Keratinocyte (primary cell): Measurements from ENCODE around the gene TPH1. TPM values are rescaled to one million over a fixed set of nuclear protein-coding genes. Genes with fewer than 3 reads are reported as not detected.

Source experiments
- DNase-seq: peaks from one replicate; pipeline ENCODE4 v3.0.0-alpha.2; 2011; ENCODE audit warnings: low read depth, missing footprints, low spot score
- FAIRE-seq: peaks from 2 replicates; lab custom pipeline; 2011; peaks lifted over from hg19 to GRCh38; lab: Jason Lieb, UNC
- H2AFZ ChIP-seq: 2 replicates; pipeline ENCODE4 v1.6.0; 2012; ENCODE audit warnings: low read length, control low read depth, inconsistent platforms; ENCODE audit not compliant: control insufficient read depth
- H3K27ac ChIP-seq: 2 replicates; pipeline ENCODE4 v1.5.1; 2011; ENCODE audit warnings: low read length; ENCODE audit not compliant: control insufficient read depth, insufficient read depth
- H3K27me3 ChIP-seq: 3 replicates; pipeline ENCODE4 v1.6.0; 2011; ENCODE audit warnings: low read length; ENCODE audit not compliant: control insufficient read depth, insufficient read depth; ENCODE audit errors: extremely low read depth
- H3K36me3 ChIP-seq, 2 experiments: 2 replicates in 1 of 2; 3 replicates in 1 of 2; pipeline ENCODE4 v1.5.1; 2011; ENCODE audit warnings: low read length in 2 of 2, mild to moderate bottlenecking in 1 of 2; ENCODE audit not compliant: control insufficient read depth in 2 of 2, insufficient read depth in 2 of 2; ENCODE audit errors: extremely low read depth in 1 of 2
- H3K4me1 ChIP-seq: 3 replicates; pipeline ENCODE4 v1.5.1; 2011; ENCODE audit warnings: low read length; ENCODE audit not compliant: control insufficient read depth, insufficient read depth; ENCODE audit errors: extremely low read depth
- H3K4me2 ChIP-seq: 3 replicates; pipeline ENCODE4 v1.6.0; 2011; ENCODE audit warnings: low read depth, low read length; ENCODE audit not compliant: control insufficient read depth, insufficient read depth; ENCODE audit errors: extremely low read depth
- H3K4me3 ChIP-seq, 3 experiments: fragments of 200-600 bp in 1 of 3; sonication (generic) in 1 of 3; 2 replicates in 2 of 3; 3 replicates in 1 of 3; pipeline ENCODE4 v1.5.1; 2011 to 2016; ENCODE audit warnings: low read length in 3 of 3, mild to moderate bottlenecking in 3 of 3, control low read depth in 2 of 3, inconsistent platforms in 1 of 3, low read depth in 1 of 3, mixed read lengths in 1 of 3, mixed run types in 1 of 3, moderate library complexity in 1 of 3; ENCODE audit not compliant: control insufficient read depth in 2 of 3, insufficient read depth in 2 of 3; ENCODE audit errors: extremely low read depth in 1 of 3
- H3K79me2 ChIP-seq: 2 replicates; pipeline ENCODE4 v1.6.0; 2012; ENCODE audit warnings: low read length; ENCODE audit not compliant: control insufficient read depth, insufficient read depth
- H3K9ac ChIP-seq: 3 replicates; pipeline ENCODE4 v1.6.0; 2011; ENCODE audit warnings: low read length; ENCODE audit not compliant: control insufficient read depth, insufficient read depth; ENCODE audit errors: extremely low read depth
- H3K9me1 ChIP-seq: 3 replicates; pipeline ENCODE4 v1.6.0; 2011; ENCODE audit warnings: low read length; ENCODE audit not compliant: control insufficient read depth, insufficient read depth; ENCODE audit errors: extremely low read depth
- H3K9me3 ChIP-seq: 2 replicates; pipeline ENCODE4 v1.5.1; 2012; ENCODE audit warnings: low read depth, low read length; ENCODE audit not compliant: control insufficient read depth
- H4K20me1 ChIP-seq: 3 replicates; pipeline ENCODE4 v1.6.0; 2011; ENCODE audit warnings: low read length; ENCODE audit not compliant: control insufficient read depth, insufficient read depth; ENCODE audit errors: extremely low read depth
- EZH2 ChIP-seq: IDR thresholded peaks from one replicate; pipeline ENCODE4 v1.6.1; 2012; ENCODE audit warnings: inconsistent platforms, mild to moderate bottlenecking, low read length, moderate library complexity
- dilution Hi-C: fragments of 300-500 bp; cut with MboI; formaldehyde crosslinking; loops from one replicate; pipeline ENCODE4 v1.7.0; 2020; ENCODE audit warnings: low sequenced_read_pairs; ENCODE audit not compliant: extremely low pct_ligation_motif_present
- polyA plus RNA-seq, 5 experiments: library from polyadenylated mRNA; depleted of rRNA in 3 of 5; stranded (reverse) in 3 of 5; stranded (forward) in 1 of 5; unstranded in 1 of 5; fragments of >200 nt; gene quantifications; 1 replicate in 1 of 5; 2 replicates in 3 of 5; 3 replicates in 1 of 5; pipeline versions ENCODE4 v1.2.1 to v1.2.3, GENCODE V29; 2011 to 2012; ENCODE audit warnings: missing spikeins in 2 of 5, low read depth in 1 of 5, low replicate concordance in 1 of 5
- TF ChIP-seq, protein P1 (sequence below), 3 experiments: IDR thresholded peaks in 1 of 3; conservative IDR thresholded peaks in 1 of 3; optimal IDR thresholded peaks in 1 of 3; 2 replicates in 2 of 3; 3 replicates in 1 of 3; pipeline versions ENCODE3 to v1.5.1; 2011; ENCODE audit warnings: low read length in 3 of 3, mild to moderate bottlenecking in 3 of 3, moderate library complexity in 2 of 3, control low read depth in 1 of 3, inconsistent platforms in 1 of 3; ENCODE audit not compliant: insufficient read depth in 2 of 3; ENCODE audit errors: extremely low read depth in 1 of 3

Gene TPH1
- polyA plus RNA-seq, 1 donor (not counting 4 experiments of a cell fraction or from before 2014, with no cell fraction given), result 0.22 TPM

DNA sequence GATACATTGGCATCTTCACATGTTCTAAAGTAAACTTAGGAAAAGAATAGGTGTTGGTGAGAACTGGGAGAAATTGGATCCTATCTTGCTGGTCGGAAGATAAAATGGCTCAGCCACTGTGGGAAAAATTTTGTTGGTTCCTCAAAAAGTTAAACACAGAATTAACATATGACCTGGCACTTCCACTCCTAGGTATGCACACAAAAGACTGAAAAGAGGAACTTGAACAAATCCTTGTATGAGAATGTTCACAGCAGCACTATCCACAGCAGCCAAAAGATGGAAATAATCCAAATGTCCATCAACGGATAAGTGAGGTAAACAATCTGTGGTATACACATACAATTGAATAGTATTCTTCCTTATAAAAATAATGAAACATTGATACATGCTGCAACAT lies 4.8 kb upstream of the TPH1 start:
- no peaks in the 10 kb centered on the region for H3K4me1 ChIP-seq
- dilution Hi-C loops, result no loop called here
- no peak overlapping the region for H3K4me3 ChIP-seq
- no peak overlapping the region for H2AFZ ChIP-seq
- H3K27me3 ChIP-seq, result peaks cover 16% of the 10 kb centered on the region
- H3K4me2 ChIP-seq, result no peak overlapping the region
- no peaks in the 10 kb centered on the region for H3K79me2 ChIP-seq
- no peaks in the 10 kb centered on the region for H4K20me1 ChIP-seq
- TF ChIP-seq, protein P1, sequence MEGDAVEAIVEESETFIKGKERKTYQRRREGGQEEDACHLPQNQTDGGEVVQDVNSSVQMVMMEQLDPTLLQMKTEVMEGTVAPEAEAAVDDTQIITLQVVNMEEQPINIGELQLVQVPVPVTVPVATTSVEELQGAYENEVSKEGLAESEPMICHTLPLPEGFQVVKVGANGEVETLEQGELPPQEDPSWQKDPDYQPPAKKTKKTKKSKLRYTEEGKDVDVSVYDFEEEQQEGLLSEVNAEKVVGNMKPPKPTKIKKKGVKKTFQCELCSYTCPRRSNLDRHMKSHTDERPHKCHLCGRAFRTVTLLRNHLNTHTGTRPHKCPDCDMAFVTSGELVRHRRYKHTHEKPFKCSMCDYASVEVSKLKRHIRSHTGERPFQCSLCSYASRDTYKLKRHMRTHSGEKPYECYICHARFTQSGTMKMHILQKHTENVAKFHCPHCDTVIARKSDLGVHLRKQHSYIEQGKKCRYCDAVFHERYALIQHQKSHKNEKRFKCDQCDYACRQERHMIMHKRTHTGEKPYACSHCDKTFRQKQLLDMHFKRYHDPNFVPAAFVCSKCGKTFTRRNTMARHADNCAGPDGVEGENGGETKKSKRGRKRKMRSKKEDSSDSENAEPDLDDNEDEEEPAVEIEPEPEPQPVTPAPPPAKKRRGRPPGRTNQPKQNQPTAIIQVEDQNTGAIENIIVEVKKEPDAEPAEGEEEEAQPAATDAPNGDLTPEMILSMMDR (optimal IDR thresholded peaks at IDR 0.05 in 1 of 3, IDR thresholded peaks at IDR 0.05 in 1 of 3, conservative IDR thresholded peaks at IDR 0.05 in 1 of 3; ENCODE audit: extremely low read depth in 1 of 3, insufficient read depth in 2 of 3, low read length in 3 of 3), result no peak
- no peak for TF ChIP-seq EZH2
- FAIRE-seq (no peak), DNase-seq (no peak)
- no peaks in the 10 kb centered on the region for H3K36me3 ChIP-seq
- H3K9me3 ChIP-seq, result no peaks in the 10 kb centered on the region
- no peaks in the 10 kb centered on the region for H3K9me1 ChIP-seq
- H3K9ac ChIP-seq, result no peak overlapping the region
- H3K27ac ChIP-seq, result no peak overlapping the region

DNA sequence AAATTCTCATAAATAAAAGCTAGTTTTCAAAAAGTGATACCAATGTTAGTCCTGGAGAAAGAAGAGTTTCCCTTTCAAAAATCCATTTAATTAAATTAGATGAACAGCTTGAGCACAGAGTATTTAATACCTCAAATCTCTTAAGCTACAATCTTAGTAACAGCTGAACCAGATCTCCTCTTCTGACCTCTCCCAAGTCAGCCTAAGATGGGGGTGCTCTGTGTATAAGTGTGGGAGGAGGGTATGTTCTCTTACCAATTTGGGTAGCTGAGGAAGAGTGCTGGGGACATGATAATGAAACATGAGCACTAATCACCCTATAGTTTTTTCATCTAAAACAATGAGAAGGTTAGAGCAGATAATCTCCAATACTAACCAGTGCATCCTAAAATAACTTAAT lies 9.6 kb downstream of the TPH1 start:
- dilution Hi-C loops, result no loop called here
- Histone ChIP-seq H3K4me1 (no peaks in the 10 kb centered on the region), H3K27ac (no peak overlapping the region), H2AFZ (no peak overlapping the region), H3K4me3 (no peak overlapping the region), H3K79me2 (no peaks in the 10 kb centered on the region), H3K36me3 (no peaks in the 10 kb centered on the region), H3K9ac (no peak overlapping the region), H4K20me1 (no peaks in the 10 kb centered on the region), H3K9me3 (no peaks in the 10 kb centered on the region), H3K9me1 (no peaks in the 10 kb centered on the region), H3K27me3 (no peaks in the 10 kb centered on the region), H3K4me2 (no peak overlapping the region)
- FAIRE-seq, result no peak
- no peak for TF ChIP-seq EZH2
- TF ChIP-seq, protein P1 (optimal IDR thresholded peaks at IDR 0.05 in 1 of 3, IDR thresholded peaks at IDR 0.05 in 1 of 3, conservative IDR thresholded peaks at IDR 0.05 in 1 of 3; ENCODE audit: extremely low read depth in 1 of 3, insufficient read depth in 2 of 3, low read length in 3 of 3), result no peak
- DNase-seq, result no peak
